ENCODE data around the gene COL4A2. TPM values are rescaled to one million over a fixed set of nuclear protein-coding genes. Genes with fewer than 3 reads are reported as not detected.

Gene COL4A2
- total and polyA plus RNA-seq, 4 donors, result 8.0 to 45.2 (median 40.3) TPM

DNA sequence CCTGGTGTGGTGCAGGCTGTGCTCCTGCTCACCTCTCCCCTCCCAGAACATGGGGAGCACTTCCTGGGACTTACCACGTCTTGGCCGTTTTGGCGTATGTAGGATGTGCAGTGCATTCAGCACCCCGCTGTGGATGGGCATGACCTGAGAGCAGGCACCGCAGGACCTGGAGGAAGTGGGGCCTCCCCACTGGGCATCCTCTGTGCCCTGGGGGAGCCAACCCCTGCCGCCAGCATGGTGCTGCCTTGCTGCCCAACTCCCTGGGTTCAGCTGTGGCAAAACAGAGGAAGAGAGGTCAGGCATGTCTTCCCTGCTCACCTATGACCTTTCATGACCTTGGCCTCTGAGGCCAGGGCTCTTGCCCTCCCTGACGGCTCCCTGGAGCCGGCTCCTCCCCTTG lies 150.9 kb downstream of the COL4A2 start:
- Histone ChIP-seq H3K4me3 (ENCODE audit: low read depth in 1 of 3, low read length in 3 of 3) (no peak overlapping the region), H3K9me3 (ENCODE audit: control insufficient read depth in 4 of 4, low read length in 3 of 4) (no peaks in the 10 kb centered on the region), H3K27ac (ENCODE audit: low read depth in 1 of 2, low read length in 2 of 2) (no peak overlapping the region), H3K36me3 (ENCODE audit: control insufficient read depth in 4 of 4, insufficient read depth in 3 of 4, low read depth in 1 of 4, low read length in 3 of 4) (no peaks in the 10 kb centered on the region), H3K27me3 (ENCODE audit: control insufficient read depth in 4 of 4, insufficient read depth in 4 of 4, low read length in 3 of 4) (no peaks in the 10 kb centered on the region), H3K4me1 (ENCODE audit: control insufficient read depth in 4 of 4, insufficient read depth in 4 of 4, low read length in 3 of 4) (peaks cover 0 to 11% (median 5%) of the 10 kb centered on the region in 4 donors), H3K9ac (ENCODE audit: low read depth in 1 of 2, low read length in 2 of 2) (no peak overlapping the region)
- TF ChIP-seq, protein P1, sequence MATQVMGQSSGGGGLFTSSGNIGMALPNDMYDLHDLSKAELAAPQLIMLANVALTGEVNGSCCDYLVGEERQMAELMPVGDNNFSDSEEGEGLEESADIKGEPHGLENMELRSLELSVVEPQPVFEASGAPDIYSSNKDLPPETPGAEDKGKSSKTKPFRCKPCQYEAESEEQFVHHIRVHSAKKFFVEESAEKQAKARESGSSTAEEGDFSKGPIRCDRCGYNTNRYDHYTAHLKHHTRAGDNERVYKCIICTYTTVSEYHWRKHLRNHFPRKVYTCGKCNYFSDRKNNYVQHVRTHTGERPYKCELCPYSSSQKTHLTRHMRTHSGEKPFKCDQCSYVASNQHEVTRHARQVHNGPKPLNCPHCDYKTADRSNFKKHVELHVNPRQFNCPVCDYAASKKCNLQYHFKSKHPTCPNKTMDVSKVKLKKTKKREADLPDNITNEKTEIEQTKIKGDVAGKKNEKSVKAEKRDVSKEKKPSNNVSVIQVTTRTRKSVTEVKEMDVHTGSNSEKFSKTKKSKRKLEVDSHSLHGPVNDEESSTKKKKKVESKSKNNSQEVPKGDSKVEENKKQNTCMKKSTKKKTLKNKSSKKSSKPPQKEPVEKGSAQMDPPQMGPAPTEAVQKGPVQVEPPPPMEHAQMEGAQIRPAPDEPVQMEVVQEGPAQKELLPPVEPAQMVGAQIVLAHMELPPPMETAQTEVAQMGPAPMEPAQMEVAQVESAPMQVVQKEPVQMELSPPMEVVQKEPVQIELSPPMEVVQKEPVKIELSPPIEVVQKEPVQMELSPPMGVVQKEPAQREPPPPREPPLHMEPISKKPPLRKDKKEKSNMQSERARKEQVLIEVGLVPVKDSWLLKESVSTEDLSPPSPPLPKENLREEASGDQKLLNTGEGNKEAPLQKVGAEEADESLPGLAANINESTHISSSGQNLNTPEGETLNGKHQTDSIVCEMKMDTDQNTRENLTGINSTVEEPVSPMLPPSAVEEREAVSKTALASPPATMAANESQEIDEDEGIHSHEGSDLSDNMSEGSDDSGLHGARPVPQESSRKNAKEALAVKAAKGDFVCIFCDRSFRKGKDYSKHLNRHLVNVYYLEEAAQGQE (IDR thresholded peaks at IDR 0.05), result no peak
- TF ChIP-seq YY1 (IDR thresholded peaks at IDR 0.05), result no peak
- no peak for TF ChIP-seq GABPA (IDR thresholded peaks at IDR 0.05 in 1 of 2, conservative IDR thresholded peaks at IDR 0.05 in 1 of 2)
- no peak for TF ChIP-seq TAF1 (conservative IDR thresholded peaks at IDR 0.05)
- TF ChIP-seq FOXA1 (IDR thresholded peaks at IDR 0.05), result no peak
- TF ChIP-seq NR2F2 (IDR thresholded peaks at IDR 0.05), result no peak
- TF ChIP-seq RXRA (IDR thresholded peaks at IDR 0.05), result no peak
- no peak for TF ChIP-seq RAD21 (IDR thresholded peaks at IDR 0.05)
- 79% methylated on average over 8 of the region's 8 CpGs for WGBS
- DNase-seq (ENCODE audit: low spot score), result no peak

DNA sequence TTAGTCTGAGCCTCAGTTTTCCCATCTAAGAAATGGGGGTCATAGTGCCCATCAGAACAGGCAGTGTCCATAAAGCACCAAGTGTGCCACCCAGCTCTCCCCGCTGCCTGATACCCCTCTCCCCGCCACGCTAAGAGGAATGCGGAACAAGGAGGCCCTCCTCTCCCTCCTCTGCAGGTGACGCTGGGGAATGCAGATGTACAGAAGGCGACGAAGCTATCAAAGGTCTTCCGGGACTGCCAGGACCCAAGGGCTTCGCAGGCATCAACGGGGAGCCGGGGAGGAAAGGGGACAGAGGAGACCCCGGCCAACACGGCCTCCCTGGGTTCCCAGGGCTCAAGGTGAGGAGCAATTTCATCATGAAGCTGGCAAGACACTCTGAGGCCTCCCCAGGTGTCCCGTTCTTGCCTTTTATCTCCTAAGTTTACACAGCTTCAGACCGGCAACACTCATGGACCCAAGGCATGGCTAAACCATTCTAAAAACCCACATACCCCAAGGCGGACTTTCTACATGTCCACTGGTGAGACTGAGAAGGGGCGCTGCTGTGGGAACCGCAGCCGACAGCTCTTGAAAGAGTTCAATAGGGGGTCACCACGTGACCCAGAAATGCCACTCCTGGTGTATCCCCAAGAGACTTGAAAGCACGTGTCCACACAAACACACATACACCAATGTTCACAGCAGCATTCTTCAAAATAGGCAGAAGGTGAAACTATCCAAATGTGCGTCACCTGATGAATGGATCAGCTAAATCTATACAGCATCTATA lies 151.7 kb downstream of the COL4A2 start:
- TF ChIP-seq, protein P2, sequence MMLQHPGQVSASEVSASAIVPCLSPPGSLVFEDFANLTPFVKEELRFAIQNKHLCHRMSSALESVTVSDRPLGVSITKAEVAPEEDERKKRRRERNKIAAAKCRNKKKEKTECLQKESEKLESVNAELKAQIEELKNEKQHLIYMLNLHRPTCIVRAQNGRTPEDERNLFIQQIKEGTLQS (IDR thresholded peaks at IDR 0.05), result no peak
- no peak for TF ChIP-seq NR2F2 (IDR thresholded peaks at IDR 0.05)
- TF ChIP-seq, protein P3, sequence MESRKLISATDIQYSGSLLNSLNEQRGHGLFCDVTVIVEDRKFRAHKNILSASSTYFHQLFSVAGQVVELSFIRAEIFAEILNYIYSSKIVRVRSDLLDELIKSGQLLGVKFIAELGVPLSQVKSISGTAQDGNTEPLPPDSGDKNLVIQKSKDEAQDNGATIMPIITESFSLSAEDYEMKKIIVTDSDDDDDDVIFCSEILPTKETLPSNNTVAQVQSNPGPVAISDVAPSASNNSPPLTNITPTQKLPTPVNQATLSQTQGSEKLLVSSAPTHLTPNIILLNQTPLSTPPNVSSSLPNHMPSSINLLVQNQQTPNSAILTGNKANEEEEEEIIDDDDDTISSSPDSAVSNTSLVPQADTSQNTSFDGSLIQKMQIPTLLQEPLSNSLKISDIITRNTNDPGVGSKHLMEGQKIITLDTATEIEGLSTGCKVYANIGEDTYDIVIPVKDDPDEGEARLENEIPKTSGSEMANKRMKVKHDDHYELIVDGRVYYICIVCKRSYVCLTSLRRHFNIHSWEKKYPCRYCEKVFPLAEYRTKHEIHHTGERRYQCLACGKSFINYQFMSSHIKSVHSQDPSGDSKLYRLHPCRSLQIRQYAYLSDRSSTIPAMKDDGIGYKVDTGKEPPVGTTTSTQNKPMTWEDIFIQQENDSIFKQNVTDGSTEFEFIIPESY (IDR thresholded peaks at IDR 0.05), result no peak
- no peak for TF ChIP-seq SP1 (IDR thresholded peaks at IDR 0.05)
- no peak for TF ChIP-seq HNF4A (conservative IDR thresholded peaks at IDR 0.05)
- TF ChIP-seq, protein P1 (IDR thresholded peaks at IDR 0.05), result no peak
- TF ChIP-seq YY1 (IDR thresholded peaks at IDR 0.05), result no peak
- TF ChIP-seq FOXA2 (IDR thresholded peaks at IDR 0.05), result no peak
- no peak for TF ChIP-seq GABPA (IDR thresholded peaks at IDR 0.05 in 1 of 2, conservative IDR thresholded peaks at IDR 0.05 in 1 of 2)
- no peak for TF ChIP-seq FOXA1 (IDR thresholded peaks at IDR 0.05)
- TF ChIP-seq TAF1 (conservative IDR thresholded peaks at IDR 0.05), result no peak
- TF ChIP-seq RXRA (IDR thresholded peaks at IDR 0.05), result no peak
- no peak for TF ChIP-seq JUND (IDR thresholded peaks at IDR 0.05)
- TF ChIP-seq EGR1 (IDR thresholded peaks at IDR 0.05; ENCODE audit: low read depth in 2 of 2), result no peak
- no peak for TF ChIP-seq RAD21 (IDR thresholded peaks at IDR 0.05)
- TF ChIP-seq, protein P4, sequence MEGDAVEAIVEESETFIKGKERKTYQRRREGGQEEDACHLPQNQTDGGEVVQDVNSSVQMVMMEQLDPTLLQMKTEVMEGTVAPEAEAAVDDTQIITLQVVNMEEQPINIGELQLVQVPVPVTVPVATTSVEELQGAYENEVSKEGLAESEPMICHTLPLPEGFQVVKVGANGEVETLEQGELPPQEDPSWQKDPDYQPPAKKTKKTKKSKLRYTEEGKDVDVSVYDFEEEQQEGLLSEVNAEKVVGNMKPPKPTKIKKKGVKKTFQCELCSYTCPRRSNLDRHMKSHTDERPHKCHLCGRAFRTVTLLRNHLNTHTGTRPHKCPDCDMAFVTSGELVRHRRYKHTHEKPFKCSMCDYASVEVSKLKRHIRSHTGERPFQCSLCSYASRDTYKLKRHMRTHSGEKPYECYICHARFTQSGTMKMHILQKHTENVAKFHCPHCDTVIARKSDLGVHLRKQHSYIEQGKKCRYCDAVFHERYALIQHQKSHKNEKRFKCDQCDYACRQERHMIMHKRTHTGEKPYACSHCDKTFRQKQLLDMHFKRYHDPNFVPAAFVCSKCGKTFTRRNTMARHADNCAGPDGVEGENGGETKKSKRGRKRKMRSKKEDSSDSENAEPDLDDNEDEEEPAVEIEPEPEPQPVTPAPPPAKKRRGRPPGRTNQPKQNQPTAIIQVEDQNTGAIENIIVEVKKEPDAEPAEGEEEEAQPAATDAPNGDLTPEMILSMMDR (IDR thresholded peaks at IDR 0.05; ENCODE audit: low read depth, low read length, missing input control), result no peak
- TF ChIP-seq HNF4G (IDR thresholded peaks at IDR 0.05), result no peak
- TF ChIP-seq, protein P5, sequence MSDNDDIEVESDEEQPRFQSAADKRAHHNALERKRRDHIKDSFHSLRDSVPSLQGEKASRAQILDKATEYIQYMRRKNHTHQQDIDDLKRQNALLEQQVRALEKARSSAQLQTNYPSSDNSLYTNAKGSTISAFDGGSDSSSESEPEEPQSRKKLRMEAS (IDR thresholded peaks at IDR 0.05), result no peak
- Histone ChIP-seq H3K9ac (ENCODE audit: low read depth in 1 of 2, low read length in 2 of 2) (no peak overlapping the region), H3K4me1 (ENCODE audit: control insufficient read depth in 4 of 4, insufficient read depth in 4 of 4, low read length in 3 of 4) (peaks cover 0 to 11% (median 5%) of the 10 kb centered on the region in 4 donors), H3K27ac (ENCODE audit: low read depth in 1 of 2, low read length in 2 of 2) (no peak overlapping the region), H3K4me3 (ENCODE audit: low read depth in 1 of 3, low read length in 3 of 3) (no peak overlapping the region), H3K27me3 (ENCODE audit: control insufficient read depth in 4 of 4, insufficient read depth in 4 of 4, low read length in 3 of 4) (no peaks in the 10 kb centered on the region), H3K36me3 (ENCODE audit: control insufficient read depth in 4 of 4, insufficient read depth in 3 of 4, low read depth in 1 of 4, low read length in 3 of 4) (no peaks in the 10 kb centered on the region), H3K9me3 (ENCODE audit: control insufficient read depth in 4 of 4, low read length in 3 of 4) (no peaks in the 10 kb centered on the region)
- WGBS, result 84% methylated on average over 22 of the region's 22 CpGs
- DNase-seq (ENCODE audit: low spot score), result no peak

All from liver (tissue), 9 donors.